Progenitor cell of endocrine pancreas (in vitro differentiated cells): Measurements from ENCODE around the gene DNAH14. TPM values are rescaled to one million over a fixed set of nuclear protein-coding genes. Genes with fewer than 3 reads are reported as not detected.

Experiments used
- DNase-seq: peaks from one replicate; pipeline ENCODE4 v3.0.0; 2021; ENCODE audit warnings: low spot score; ENCODE audit not compliant: unreplicated experiment
- H3K27ac Mint-ChIP-seq: 2 replicates; pipeline ENCODE4 v1.8.0; 2021; ENCODE audit warnings: mild to moderate bottlenecking, moderate library complexity, mixed read lengths
- H3K27me3 Mint-ChIP-seq: 2 replicates; pipeline ENCODE4 v1.8.0; 2021; ENCODE audit warnings: mixed read lengths
- H3K36me3 Mint-ChIP-seq: 2 replicates; pipeline ENCODE4 v1.8.0; 2022; ENCODE audit warnings: mixed read lengths; ENCODE audit not compliant: insufficient read depth
- H3K4me1 Mint-ChIP-seq: 2 replicates; pipeline ENCODE4 v1.8.0; 2021; ENCODE audit warnings: low read depth, mixed read lengths
- H3K4me3 Mint-ChIP-seq: 2 replicates; pipeline ENCODE4 v1.8.0; 2021; ENCODE audit warnings: low read depth, mild to moderate bottlenecking, moderate library complexity, mixed read lengths
- H3K9me3 Mint-ChIP-seq: 2 replicates; pipeline ENCODE4 v1.8.0; 2021; ENCODE audit warnings: low read depth, mixed read lengths
- total RNA-seq: library from RNA; stranded (reverse); gene quantifications from 2 replicates; pipeline ENCODE4 v1.2.1, GENCODE V29; 2021
- TF ChIP-seq, protein P1 (sequence below): fragments of 200-600 bp; sonication (generic); IDR thresholded peaks from one replicate; pipeline ENCODE4 v1.5.0; 2021; ENCODE audit warnings: antibody characterized with exemption, mild to moderate bottlenecking; ENCODE audit not compliant: unreplicated experiment

Gene DNAH14
- total RNA-seq, 1 donor from 2014 or later = 71.7 TPM

DNA sequence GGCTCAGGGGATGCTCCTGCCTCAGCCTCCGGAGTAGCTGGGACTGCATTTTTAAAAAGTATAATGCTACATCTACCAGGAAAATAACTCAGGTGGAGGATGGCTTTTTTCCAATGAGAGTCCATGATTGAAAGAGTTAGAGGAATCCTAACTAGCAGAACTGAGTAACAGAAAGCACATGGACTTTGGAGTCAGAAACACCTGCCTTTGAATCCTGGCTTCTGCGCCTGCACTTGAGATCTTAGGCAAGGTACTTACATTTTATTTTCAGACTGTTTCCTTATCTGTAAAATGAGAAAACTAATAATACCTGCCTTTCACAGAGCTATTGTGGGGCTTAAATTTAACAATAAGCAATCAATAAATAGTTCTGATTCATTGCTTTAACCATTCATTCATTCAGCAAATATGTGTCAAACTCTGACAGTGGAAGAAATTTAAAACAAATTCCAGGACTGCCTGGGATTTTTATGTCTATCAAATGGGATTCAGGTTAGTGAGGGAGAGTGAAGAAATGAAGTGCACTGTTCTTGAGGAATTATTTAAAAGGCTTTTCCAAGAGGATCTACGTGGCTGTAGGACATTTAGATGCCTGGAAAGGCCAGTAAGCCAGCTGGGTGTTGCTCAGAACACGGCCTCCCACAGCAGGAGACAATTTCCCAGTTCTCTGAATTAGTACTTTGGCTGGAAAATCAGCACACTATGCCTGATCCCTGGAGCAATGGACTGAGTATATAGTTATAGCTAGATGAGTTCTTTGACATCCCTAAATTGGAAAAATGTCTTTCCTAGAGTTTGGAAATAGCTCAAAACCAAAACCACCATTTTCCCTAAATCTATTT lies 511.1 kb downstream of the DNAH14 start:
- TF ChIP-seq, protein P1, sequence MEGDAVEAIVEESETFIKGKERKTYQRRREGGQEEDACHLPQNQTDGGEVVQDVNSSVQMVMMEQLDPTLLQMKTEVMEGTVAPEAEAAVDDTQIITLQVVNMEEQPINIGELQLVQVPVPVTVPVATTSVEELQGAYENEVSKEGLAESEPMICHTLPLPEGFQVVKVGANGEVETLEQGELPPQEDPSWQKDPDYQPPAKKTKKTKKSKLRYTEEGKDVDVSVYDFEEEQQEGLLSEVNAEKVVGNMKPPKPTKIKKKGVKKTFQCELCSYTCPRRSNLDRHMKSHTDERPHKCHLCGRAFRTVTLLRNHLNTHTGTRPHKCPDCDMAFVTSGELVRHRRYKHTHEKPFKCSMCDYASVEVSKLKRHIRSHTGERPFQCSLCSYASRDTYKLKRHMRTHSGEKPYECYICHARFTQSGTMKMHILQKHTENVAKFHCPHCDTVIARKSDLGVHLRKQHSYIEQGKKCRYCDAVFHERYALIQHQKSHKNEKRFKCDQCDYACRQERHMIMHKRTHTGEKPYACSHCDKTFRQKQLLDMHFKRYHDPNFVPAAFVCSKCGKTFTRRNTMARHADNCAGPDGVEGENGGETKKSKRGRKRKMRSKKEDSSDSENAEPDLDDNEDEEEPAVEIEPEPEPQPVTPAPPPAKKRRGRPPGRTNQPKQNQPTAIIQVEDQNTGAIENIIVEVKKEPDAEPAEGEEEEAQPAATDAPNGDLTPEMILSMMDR = no peak
- Mint-ChIP-seq H3K4me3 (no peak overlapping the region), H3K27me3 (peaks cover 6% of the 10 kb centered on the region), H3K27ac (peak overlapping the region; percentile 35), H3K4me1 (peaks cover 27% of the 10 kb centered on the region), H3K9me3 (no peaks in the 10 kb centered on the region), H3K36me3 (no peaks in the 10 kb centered on the region)
- DNase-seq = no peak

DNA sequence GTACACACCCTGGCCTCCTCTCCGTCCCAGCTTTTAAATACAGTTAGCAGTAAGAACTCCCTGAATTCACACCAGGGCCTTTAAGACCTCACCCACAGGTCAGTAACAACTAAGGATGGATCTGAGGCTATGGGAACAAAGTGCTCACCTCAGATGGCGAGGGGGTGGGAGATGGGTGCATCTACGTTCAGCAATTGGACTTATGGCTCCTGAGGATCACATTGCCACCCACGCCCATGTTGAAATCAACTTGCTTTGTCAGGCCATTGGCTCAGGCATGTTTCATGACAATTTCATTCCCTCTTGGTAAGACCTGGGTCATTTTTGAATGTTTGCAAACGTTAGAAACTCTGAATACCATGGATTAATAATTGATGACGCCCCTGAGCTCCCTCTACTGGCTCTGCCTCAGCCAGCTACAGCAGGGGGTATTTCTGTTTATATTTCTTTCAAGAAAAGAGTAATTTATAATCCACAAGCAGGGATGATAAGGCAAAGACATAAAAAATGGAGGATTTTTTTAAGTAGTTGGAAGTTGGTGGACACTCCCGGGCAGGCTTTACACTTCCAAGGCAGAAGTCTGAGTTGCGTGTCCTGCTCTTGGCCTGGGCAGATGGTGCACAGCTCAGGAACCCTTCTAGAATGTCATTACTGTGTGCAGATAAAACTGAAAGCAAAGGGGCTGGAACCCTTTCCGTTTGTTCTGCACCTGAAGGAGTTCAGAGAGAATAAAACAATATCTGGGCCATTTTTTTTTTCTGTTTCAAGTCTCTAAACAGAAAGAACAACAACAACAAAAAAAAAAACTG lies 512.0 kb downstream of the DNAH14 start:
- Mint-ChIP-seq H3K27ac (no peak overlapping the region), H3K27me3 (peaks cover 3% of the 10 kb centered on the region), H3K36me3 (no peaks in the 10 kb centered on the region), H3K9me3 (no peaks in the 10 kb centered on the region), H3K4me1 (peaks cover 35% of the 10 kb centered on the region), H3K4me3 (no peak overlapping the region)
- no peak for DNase-seq
- TF ChIP-seq, protein P1 = peak; percentile 50

DNA sequence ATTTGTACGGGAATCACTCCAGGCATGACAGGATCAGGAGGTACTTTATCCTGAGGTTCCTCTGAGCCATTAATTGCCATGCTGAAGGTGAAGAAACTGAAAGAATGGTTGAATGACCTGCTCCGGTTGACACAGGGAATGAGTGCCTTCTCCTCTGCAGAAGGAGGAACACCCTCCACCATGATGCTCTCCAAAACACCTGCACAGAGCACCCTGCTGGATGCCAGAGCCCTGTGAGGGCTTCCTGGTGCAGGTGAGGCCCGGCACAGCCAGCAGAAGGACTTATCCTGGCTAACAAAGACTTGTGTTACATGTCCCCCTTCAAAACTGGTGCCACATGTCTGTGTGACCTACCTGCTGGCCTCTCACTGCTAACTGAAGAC lies 512.6 kb downstream of the DNAH14 start:
- peaks cover 39% of the 10 kb centered on the region for H3K4me1 Mint-ChIP-seq
- H3K4me3 Mint-ChIP-seq = no peak overlapping the region
- H3K27me3 Mint-ChIP-seq = peaks cover 2% of the 10 kb centered on the region
- TF ChIP-seq, protein P1 = no peak
- H3K9me3 Mint-ChIP-seq = no peaks in the 10 kb centered on the region
- H3K27ac Mint-ChIP-seq = no peak overlapping the region
- H3K36me3 Mint-ChIP-seq = no peaks in the 10 kb centered on the region
- DNase-seq = no peak

DNA sequence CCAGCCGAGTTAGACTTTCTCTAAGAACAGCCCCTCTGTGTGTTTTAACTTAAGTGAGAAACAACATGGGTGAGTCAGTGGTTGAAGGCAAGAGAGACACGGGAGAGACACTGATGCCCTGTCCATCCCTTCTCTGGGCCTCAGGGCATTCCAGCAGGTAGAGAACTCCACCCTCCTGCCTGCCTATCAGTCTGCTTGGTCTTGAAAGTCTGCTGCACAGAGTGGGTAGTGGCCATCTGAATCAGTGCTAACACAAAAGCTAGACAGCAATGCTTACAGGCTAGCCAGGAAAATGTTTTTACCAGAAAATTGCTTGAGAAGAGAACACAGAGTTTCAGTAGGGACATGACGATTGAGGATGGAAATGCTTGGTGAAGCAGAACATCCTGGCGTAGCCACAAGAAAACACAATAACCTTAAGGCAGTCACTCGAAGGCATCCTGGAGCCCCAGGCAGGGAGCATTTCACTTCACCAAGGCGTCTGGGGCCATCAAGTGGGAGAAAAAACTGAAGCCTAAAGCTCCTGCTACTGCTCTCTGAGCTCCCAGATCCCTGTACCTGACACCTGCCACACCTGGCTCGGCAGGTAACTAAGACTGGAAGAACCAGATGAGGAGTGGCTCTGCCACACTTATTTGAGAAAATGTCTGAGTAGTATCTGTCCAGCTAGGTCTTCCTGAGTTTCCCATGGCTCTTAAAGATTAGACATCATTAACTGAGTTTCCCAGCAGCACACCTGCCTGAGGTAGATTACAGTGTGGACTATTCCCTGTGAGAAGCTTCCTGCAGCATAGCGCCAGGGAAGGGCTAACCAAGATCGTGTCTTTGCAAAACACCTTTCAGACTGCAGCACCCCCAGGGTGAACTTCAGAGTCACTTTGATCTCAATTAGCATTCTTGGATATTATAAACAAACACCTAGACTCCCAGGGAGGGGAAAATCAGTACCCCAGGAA lies 516.4 kb downstream of the DNAH14 start:
- DNase-seq = no peak

More for the DNA sequence above, 516.4 kb downstream of the DNAH14 start:
- Mint-ChIP-seq H3K36me3 (no peaks in the 10 kb centered on the region), H3K4me3 (no peak overlapping the region), H3K27me3 (peaks cover 10% of the 10 kb centered on the region), H3K27ac (peak overlapping the region; percentile 78), H3K4me1 (peaks cover 37% of the 10 kb centered on the region), H3K9me3 (no peaks in the 10 kb centered on the region)
- TF ChIP-seq, protein P1 = no peak
